Measurements from ENCODE around the gene GOLPH3.

DNA sequence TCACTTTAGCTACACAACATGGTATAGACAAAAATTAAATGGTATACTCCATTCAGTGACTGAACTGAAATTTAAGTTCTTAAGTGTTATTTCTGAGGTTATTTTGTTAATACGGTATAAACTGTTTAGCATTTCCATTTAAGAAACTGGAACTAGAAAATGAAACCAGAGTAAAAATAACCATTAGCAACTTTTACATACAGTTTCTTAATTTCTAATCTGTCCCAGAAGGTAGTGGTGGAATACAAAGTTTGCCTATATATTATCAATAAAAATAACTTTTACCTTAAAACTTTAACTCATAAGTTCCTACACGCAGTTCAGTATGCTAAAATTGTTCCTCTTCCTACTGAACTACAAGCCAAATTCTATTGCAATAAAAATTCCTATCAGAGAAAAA, 10.3 kb downstream of the GOLPH3 start:
- TF ChIP-seq, protein P1, sequence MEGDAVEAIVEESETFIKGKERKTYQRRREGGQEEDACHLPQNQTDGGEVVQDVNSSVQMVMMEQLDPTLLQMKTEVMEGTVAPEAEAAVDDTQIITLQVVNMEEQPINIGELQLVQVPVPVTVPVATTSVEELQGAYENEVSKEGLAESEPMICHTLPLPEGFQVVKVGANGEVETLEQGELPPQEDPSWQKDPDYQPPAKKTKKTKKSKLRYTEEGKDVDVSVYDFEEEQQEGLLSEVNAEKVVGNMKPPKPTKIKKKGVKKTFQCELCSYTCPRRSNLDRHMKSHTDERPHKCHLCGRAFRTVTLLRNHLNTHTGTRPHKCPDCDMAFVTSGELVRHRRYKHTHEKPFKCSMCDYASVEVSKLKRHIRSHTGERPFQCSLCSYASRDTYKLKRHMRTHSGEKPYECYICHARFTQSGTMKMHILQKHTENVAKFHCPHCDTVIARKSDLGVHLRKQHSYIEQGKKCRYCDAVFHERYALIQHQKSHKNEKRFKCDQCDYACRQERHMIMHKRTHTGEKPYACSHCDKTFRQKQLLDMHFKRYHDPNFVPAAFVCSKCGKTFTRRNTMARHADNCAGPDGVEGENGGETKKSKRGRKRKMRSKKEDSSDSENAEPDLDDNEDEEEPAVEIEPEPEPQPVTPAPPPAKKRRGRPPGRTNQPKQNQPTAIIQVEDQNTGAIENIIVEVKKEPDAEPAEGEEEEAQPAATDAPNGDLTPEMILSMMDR (IDR thresholded peaks at IDR 0.05), result no peak
- TF ChIP-seq POLR2A (IDR thresholded peaks at IDR 0.05), result no peak
